WERI-Rb-1 (cell line): Measurements from ENCODE around the gene RTKN.
A peak's percentile ranks its signal among the peaks of the same experiment; 100 is the strongest.
"Not testable (repeated sequence)": the region's sequence is repeated elsewhere in the genome, so short reads cannot be mapped to it uniquely, and the experiment has no call there.

Experiments
- DNase-seq: peaks from one replicate; pipeline ENCODE4 v3.0.0-alpha.2; 2020
- H3K27ac ChIP-seq: fragments of 250-450 bp; sonication (Bioruptor Pico); 2 replicates; pipeline ENCODE4 v1.5.1; 2020; ENCODE audit warnings: mild to moderate bottlenecking, moderate library complexity
- H3K27me3 ChIP-seq: fragments of 250-450 bp; sonication (Bioruptor Pico); 2 replicates; pipeline ENCODE4 v1.5.1; 2021; ENCODE audit warnings: mild to moderate bottlenecking, low read depth, moderate library complexity; ENCODE audit not compliant: insufficient read depth, severe bottlenecking
- H3K36me3 ChIP-seq: fragments of 250-450 bp; sonication (Bioruptor Pico); 2 replicates; pipeline ENCODE4 v1.5.1; 2020; ENCODE audit warnings: mild to moderate bottlenecking, moderate library complexity
- H3K4me3 ChIP-seq: 2 replicates; pipeline ENCODE4 v1.5.1; 2011; ENCODE audit warnings: low read depth, mild to moderate bottlenecking, control low read depth, low read length
- H3K9me3 ChIP-seq: fragments of 250-450 bp; sonication (Bioruptor Pico); 2 replicates; pipeline ENCODE4 v1.5.1; 2021; ENCODE audit warnings: mild to moderate bottlenecking, moderate library complexity; ENCODE audit not compliant: severe bottlenecking
- CTCF ChIP-seq: IDR thresholded peaks from 2 replicates; pipeline ENCODE4 v1.5.1; 2011; ENCODE audit warnings: low read depth, mild to moderate bottlenecking, control low read depth, inconsistent platforms, low read length

Gene RTKN

GRCh38 chr2:74441690-74442482 is at the start of gene RTKN:
Gene RTKN (minus strand): TSS chr2:74441937. CDS start chr2:74441816, 121 bp downstream.
- Histone ChIP-seq H3K4me3 (peak within 1 kb of the TSS; percentile 69), H3K36me3 (no peaks in the 10 kb centered on the region), H3K27me3 (no peaks in the 10 kb centered on the region), H3K27ac (peak within 1 kb of the TSS; percentile 90), H3K9me3 (no peaks in the 10 kb centered on the region)
- no peak for TF ChIP-seq CTCF
- DNase-seq: no peak

GRCh38 chr2:74489906-74490305 is 48.2 kb upstream of the RTKN start:
- Histone ChIP-seq H3K9me3 (no peaks in the 10 kb centered on the region), H3K27ac (peak overlapping the region; percentile 65), H3K4me3 (peak overlapping the region; percentile 2; the same call in 1 of the 2 replicates), H3K27me3 (no peaks in the 10 kb centered on the region), H3K36me3 (peaks cover 62% of the 10 kb centered on the region)
- no peak for DNase-seq
- no peak for TF ChIP-seq CTCF

GRCh38 chr2:74488643-74489481 is 47.1 kb upstream of the RTKN start:
- DNase-seq: peak; percentile 96
- Histone ChIP-seq H3K4me3 (no peak overlapping the region), H3K36me3 (peaks cover 54% of the 10 kb centered on the region), H3K9me3 (no peaks in the 10 kb centered on the region), H3K27ac (peak overlapping the region; percentile 63), H3K27me3 (no peaks in the 10 kb centered on the region)
- TF ChIP-seq CTCF: peak; percentile 36; the same call in 1 of the 2 replicates

- Histone ChIP-seq H3K4me3 (no peak overlapping the region), H3K36me3 (peaks cover 34% of the 10 kb centered on the region), H3K9me3 (no peaks in the 10 kb centered on the region), H3K27me3 (no peaks in the 10 kb centered on the region), H3K27ac (no peak overlapping the region)
- TF ChIP-seq CTCF: no peak
- no peak for DNase-seq
Observed at GRCh38 chr2:74486141-74486540, 44.4 kb upstream of the RTKN start.

- Histone ChIP-seq H3K4me3 (peak overlapping the region; percentile 83), H3K36me3 (peaks cover 42% of the 10 kb centered on the region), H3K27ac (peak overlapping the region; percentile 97)
- H3K27me3 ChIP-seq, H3K9me3 ChIP-seq, DNase-seq: not testable (repeated sequence)
Observed at GRCh38 chr2:74483675-74484164, 42.0 kb upstream of the RTKN start.
